PC-3 (cell line): ENCODE measurements around the gene PPL. TPM values are rescaled to one million over a fixed set of nuclear protein-coding genes. Genes with fewer than 3 reads are reported as not detected.

Experiments used
- ATAC-seq: fragments of 200-7000 bp; cut with Tn5 transposase; 2 replicates; pipeline ENCODE4 v1.9.1; 2020; ENCODE audit warnings: mild to moderate bottlenecking, moderate library complexity
- BruUV-seq: library from RNA; stranded (reverse); fragments of 400-500 nt; replicated peaks from 2 replicates; lab custom pipeline; 2021; lab: Mats Ljungman, UMichigan
- CTCF ChIA-PET: fragments of 300-600 bp; sonication (Branson Sonifier 250); formaldehyde crosslinking; loops from one replicate; lab custom pipeline; 2022; ENCODE audit warnings: antibody characterized with exemption; lab: Charles Lee
- POLR2A ChIA-PET: fragments of 300-600 bp; sonication (Branson Sonifier 250); formaldehyde crosslinking; loops from one replicate; lab custom pipeline; 2022; ENCODE audit warnings: antibody characterized with exemption; ENCODE audit not compliant: unreplicated experiment; lab: Charles Lee
- DNase-seq: peaks from one replicate; pipeline ENCODE4 v3.0.0-alpha.2; 2015
- H2AFZ ChIP-seq: fragments of 300-600 bp; sonication (generic); 2 replicates; pipeline ENCODE4 v1.6.0; 2016; ENCODE audit warnings: antibody characterized with exemption, low read length
- H3F3A ChIP-seq: fragments of 300-600 bp; sonication (generic); one replicate; pipeline ENCODE4 v1.6.0; 2017; ENCODE audit warnings: antibody characterized with exemption, low read length, control low read depth, mild to moderate bottlenecking; ENCODE audit not compliant: unreplicated experiment
- H3K27ac ChIP-seq: fragments of 300-600 bp; sonication (generic); 2 replicates; pipeline ENCODE4 v1.5.1; 2016; ENCODE audit warnings: mild to moderate bottlenecking, low read length
- H3K27me3 ChIP-seq: fragments of 300-600 bp; sonication (generic); 2 replicates; pipeline ENCODE4 v1.6.1; 2016; ENCODE audit warnings: low read length, mixed read lengths
- H3K36me3 ChIP-seq: fragments of 300-600 bp; sonication (generic); 2 replicates; pipeline ENCODE4 v1.6.1; 2016; ENCODE audit warnings: low read depth, mixed run types, low read length, mixed read lengths
- H3K4me1 ChIP-seq: fragments of 300-600 bp; sonication (generic); 2 replicates; pipeline ENCODE4 v1.5.1; 2016; ENCODE audit warnings: low read length; ENCODE audit not compliant: insufficient read depth
- H3K4me2 ChIP-seq: fragments of 300-600 bp; sonication (generic); 2 replicates; pipeline ENCODE4 v1.6.0; 2016; ENCODE audit warnings: low read length
- H3K4me3 ChIP-seq: fragments of 300-600 bp; sonication (generic); 2 replicates; pipeline ENCODE4 v1.5.1; 2016; ENCODE audit warnings: mild to moderate bottlenecking, low read length, mixed read lengths
- H3K79me2 ChIP-seq: fragments of 300-600 bp; sonication (generic); 2 replicates; pipeline ENCODE4 v1.6.1; 2017; ENCODE audit warnings: low read length, mixed read lengths
- H3K9ac ChIP-seq: fragments of 300-600 bp; sonication (generic); 2 replicates; pipeline ENCODE4 v1.6.0; 2016; ENCODE audit warnings: mild to moderate bottlenecking, low read length
- H3K9me2 ChIP-seq: fragments of 300-600 bp; sonication (generic); replicated peaks from 2 replicates; pipeline ENCODE4 v1.6.1; 2016; ENCODE audit warnings: mixed run types, low read length, mixed read lengths
- H3K9me3 ChIP-seq: fragments of 300-600 bp; sonication (generic); 2 replicates; pipeline ENCODE4 v1.6.1; 2016; ENCODE audit warnings: low read length, mixed read lengths
- H4K20me1 ChIP-seq: fragments of 300-600 bp; sonication (generic); 2 replicates; pipeline ENCODE4 v1.6.1; 2016; ENCODE audit warnings: low read length, mixed read lengths
- EZH2 ChIP-seq: fragments of 300-600 bp; sonication (generic); IDR thresholded peaks from one replicate; pipeline ENCODE4 v1.6.1; 2017; ENCODE audit warnings: antibody characterized with exemption, mild to moderate bottlenecking, low read length; ENCODE audit not compliant: unreplicated experiment
- EZH2phosphoT487 ChIP-seq: fragments of 300-600 bp; sonication (generic); IDR thresholded peaks from 2 replicates; pipeline ENCODE4 v1.6.1; 2018; ENCODE audit warnings: mild to moderate bottlenecking, antibody characterized with exemption, low read length, borderline replicate concordance
- intact Hi-C: fragments of 100-400 bp; cut with micrococcal nuclease; formaldehyde crosslinking; loops from 2 replicates; pipeline ENCODE4 v1.9.0; 2023
- total RNA-seq: library from RNA; depleted of rRNA; stranded (reverse); fragments of >200 nt; gene quantifications from 2 replicates; pipeline ENCODE4 v1.2.3, GENCODE V29; 2014
- TF ChIP-seq, protein P1 (sequence below): fragments of 300-600 bp; sonication (generic); conservative IDR thresholded peaks from 2 replicates; pipeline ENCODE4 v1.5.1; 2017; ENCODE audit warnings: antibody characterized with exemption, low read depth, mild to moderate bottlenecking, low read length

The PPL gene
- total RNA-seq, 1 experiment from 2014 or later: 18.8 TPM

DNA sequence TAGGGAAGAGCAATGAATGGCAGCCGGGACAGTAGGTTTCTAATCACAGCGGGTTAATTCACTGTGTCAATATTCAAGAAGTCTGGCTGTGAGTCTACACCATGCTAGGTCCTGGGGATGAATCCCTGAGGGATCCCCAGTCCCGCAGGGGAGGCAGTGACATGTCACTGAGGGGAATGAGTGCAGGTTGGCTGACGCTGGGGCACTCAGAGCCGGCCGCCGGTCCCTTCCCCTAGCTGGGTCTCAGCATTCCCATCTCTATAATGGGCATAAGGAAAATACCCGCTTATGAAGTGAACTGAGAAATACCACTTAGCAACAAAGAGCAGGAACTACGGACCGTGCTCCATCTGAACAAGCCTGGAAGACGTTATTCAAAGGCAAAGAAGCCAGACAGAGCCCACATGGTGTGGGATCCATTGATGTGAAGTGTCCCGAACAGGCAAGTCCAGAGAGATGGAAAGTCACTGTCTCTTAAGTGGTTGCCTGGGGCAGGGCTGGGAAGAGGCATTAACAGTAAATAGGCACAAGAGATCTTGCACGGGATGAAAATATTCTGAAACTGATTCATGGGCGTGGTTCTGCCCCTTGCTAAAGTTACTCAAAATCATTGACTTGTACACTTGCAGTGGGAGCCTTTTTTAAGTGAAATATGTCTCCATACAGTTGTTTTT lies 31.9 kb downstream of the PPL start:
- ChIA-PET POLR2A (no interaction called here), CTCF (no interaction called here)
- Histone ChIP-seq H3K36me3 (no peaks in the 10 kb centered on the region), H3K9me2 (no peaks in the 10 kb centered on the region), H4K20me1 (no peaks in the 10 kb centered on the region), H3F3A (no peaks in the 10 kb centered on the region), H3K4me3 (no peak overlapping the region), H3K27ac (no peak overlapping the region), H3K4me2 (no peak overlapping the region), H2AFZ (no peak overlapping the region), H3K4me1 (no peaks in the 10 kb centered on the region), H3K9me3 (no peaks in the 10 kb centered on the region), H3K9ac (no peak overlapping the region), H3K79me2 (no peaks in the 10 kb centered on the region), H3K27me3 (no peaks in the 10 kb centered on the region)
- DNase-seq: no peak
- intact Hi-C loops: no loop called here
- ATAC-seq: no peak
- no peak for TF ChIP-seq EZH2
- TF ChIP-seq, protein P1, sequence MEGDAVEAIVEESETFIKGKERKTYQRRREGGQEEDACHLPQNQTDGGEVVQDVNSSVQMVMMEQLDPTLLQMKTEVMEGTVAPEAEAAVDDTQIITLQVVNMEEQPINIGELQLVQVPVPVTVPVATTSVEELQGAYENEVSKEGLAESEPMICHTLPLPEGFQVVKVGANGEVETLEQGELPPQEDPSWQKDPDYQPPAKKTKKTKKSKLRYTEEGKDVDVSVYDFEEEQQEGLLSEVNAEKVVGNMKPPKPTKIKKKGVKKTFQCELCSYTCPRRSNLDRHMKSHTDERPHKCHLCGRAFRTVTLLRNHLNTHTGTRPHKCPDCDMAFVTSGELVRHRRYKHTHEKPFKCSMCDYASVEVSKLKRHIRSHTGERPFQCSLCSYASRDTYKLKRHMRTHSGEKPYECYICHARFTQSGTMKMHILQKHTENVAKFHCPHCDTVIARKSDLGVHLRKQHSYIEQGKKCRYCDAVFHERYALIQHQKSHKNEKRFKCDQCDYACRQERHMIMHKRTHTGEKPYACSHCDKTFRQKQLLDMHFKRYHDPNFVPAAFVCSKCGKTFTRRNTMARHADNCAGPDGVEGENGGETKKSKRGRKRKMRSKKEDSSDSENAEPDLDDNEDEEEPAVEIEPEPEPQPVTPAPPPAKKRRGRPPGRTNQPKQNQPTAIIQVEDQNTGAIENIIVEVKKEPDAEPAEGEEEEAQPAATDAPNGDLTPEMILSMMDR: no peak
- TF ChIP-seq EZH2phosphoT487: no peak
- BruUV-seq: no TSS peak

GRCh38 chr16:4904108-4904941 lies 32.6 kb downstream of the PPL start:
- Histone ChIP-seq H2AFZ (no peak overlapping the region), H3K4me2 (no peak overlapping the region), H3F3A (no peaks in the 10 kb centered on the region), H3K4me1 (no peaks in the 10 kb centered on the region), H3K9me2 (no peaks in the 10 kb centered on the region), H3K36me3 (no peaks in the 10 kb centered on the region), H3K9me3 (no peaks in the 10 kb centered on the region), H3K27me3 (no peaks in the 10 kb centered on the region), H3K9ac (no peak overlapping the region), H3K27ac (no peak overlapping the region), H4K20me1 (no peaks in the 10 kb centered on the region), H3K4me3 (no peak overlapping the region), H3K79me2 (no peaks in the 10 kb centered on the region)
- CTCF ChIA-PET: no interaction called here
- no peak for TF ChIP-seq EZH2
- TF ChIP-seq, protein P1: no peak
- no peak for TF ChIP-seq EZH2phosphoT487
- no TSS peak for BruUV-seq
- POLR2A ChIA-PET: no interaction called here
- ATAC-seq (no peak), DNase-seq (no peak)
- intact Hi-C loops: no loop called here

DNA sequence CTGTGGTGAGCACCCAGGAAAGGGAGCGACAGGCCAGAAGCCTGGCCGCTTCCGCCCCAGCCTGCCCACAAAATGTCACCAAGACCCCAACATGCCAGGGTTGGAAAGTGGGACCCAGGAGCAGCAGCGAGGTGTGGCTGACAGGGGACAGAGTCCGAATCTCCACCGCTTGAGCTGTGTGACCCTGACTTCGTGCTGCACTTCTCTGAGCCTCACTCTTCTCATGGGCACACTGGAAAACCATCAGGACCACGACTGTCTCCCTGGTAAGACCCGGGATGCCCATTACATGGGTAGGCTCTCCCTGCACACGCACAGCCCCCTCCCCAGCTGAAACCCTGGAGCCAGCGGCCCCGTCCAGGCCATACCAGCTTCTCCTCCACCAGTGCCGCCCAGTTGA lies 34.9 kb downstream of the PPL start:
- H3K9ac ChIP-seq: no peak overlapping the region
- ChIA-PET CTCF (no interaction called here), POLR2A (interaction anchor here (0.7 kb wide), 1 partner anchor 41 kb away, joined by 3 read pairs; no protein-coding TSS in a partner anchor)
- no peak for TF ChIP-seq EZH2phosphoT487
- TF ChIP-seq EZH2: no peak
- TF ChIP-seq, protein P1: no peak
- no peaks in the 10 kb centered on the region for H3K9me3 ChIP-seq
- no peak overlapping the region for H2AFZ ChIP-seq
- H3K79me2 ChIP-seq: no peaks in the 10 kb centered on the region
- H3K4me2 ChIP-seq: no peak overlapping the region
- intact Hi-C loops: no loop called here
- no peaks in the 10 kb centered on the region for H4K20me1 ChIP-seq
- no peaks in the 10 kb centered on the region for H3K9me2 ChIP-seq
- no peak overlapping the region for H3K4me3 ChIP-seq
- no peaks in the 10 kb centered on the region for H3K36me3 ChIP-seq
- H3K27me3 ChIP-seq: no peaks in the 10 kb centered on the region
- no peak overlapping the region for H3K27ac ChIP-seq
- H3K4me1 ChIP-seq: no peaks in the 10 kb centered on the region
- no TSS peak for BruUV-seq
- no peak for ATAC-seq
- no peak for DNase-seq
- H3F3A ChIP-seq: no peaks in the 10 kb centered on the region
